ENCODE results near the gene ACOT13. TPM values are rescaled to one million over a fixed set of nuclear protein-coding genes. Genes with fewer than 3 reads are reported as not detected.
A peak's percentile ranks its signal among the peaks of the same experiment; 100 is the strongest.
"Not testable (repeated sequence)": the region's sequence is repeated elsewhere in the genome, so short reads cannot be mapped to it uniquely, and the experiment has no call there.

ACOT13 gene
- total RNA-seq, 2 donors from 2014 or later = 2.6 to 3.4 TPM

DNA sequence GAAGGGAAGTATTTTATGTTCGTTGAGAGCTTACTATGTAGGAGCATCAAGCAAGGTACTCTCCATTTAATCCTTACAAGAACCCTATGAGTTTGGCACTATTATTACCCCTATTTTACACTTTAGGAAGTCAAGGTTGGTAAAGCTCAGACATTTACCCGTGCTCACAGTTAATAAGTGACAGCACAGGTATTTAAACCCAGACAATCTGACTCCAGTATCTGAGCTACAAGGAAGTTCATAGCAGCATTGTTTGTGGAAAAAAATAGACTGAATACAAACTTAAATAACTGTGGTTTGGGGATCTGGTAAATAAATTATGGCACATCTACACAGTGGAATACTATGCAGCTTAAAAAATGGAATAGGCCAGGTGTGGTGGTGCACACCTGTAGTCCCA, 86.7 kb downstream of the ACOT13 start:
- ATAC-seq = no peak
- no peaks in the 10 kb centered on the region for H3K36me3 ChIP-seq (replicated peaks in 1 of 2; ENCODE audit: insufficient read depth in 1 of 2, low read depth in 2 of 2)

GRCh38 chr6:24754378-24754777, 87.5 kb downstream of the ACOT13 start:
- peaks cover 13% of the 10 kb centered on the region for H3K4me1 ChIP-seq
- H3K27ac ChIP-seq; ATAC-seq; H3K27me3 ChIP-seq; H3K36me3 ChIP-seq (replicated peaks in 1 of 2; ENCODE audit: insufficient read depth in 1 of 2, low read depth in 2 of 2); H3K4me3 ChIP-seq; H3K9me3 ChIP-seq; DNase-seq; intact Hi-C loops (cut with DNase I): not testable (repeated sequence)
- 90 to 92% methylated on average over 4 of the region's 4 CpGs for WGBS, 2 donors

More for the DNA sequence above, 86.7 kb downstream of the ACOT13 start:
- no peaks in the 10 kb centered on the region for H3K9me3 ChIP-seq
- intact Hi-C loops (cut with DNase I) = no loop called here
- TF ChIP-seq, protein P1, sequence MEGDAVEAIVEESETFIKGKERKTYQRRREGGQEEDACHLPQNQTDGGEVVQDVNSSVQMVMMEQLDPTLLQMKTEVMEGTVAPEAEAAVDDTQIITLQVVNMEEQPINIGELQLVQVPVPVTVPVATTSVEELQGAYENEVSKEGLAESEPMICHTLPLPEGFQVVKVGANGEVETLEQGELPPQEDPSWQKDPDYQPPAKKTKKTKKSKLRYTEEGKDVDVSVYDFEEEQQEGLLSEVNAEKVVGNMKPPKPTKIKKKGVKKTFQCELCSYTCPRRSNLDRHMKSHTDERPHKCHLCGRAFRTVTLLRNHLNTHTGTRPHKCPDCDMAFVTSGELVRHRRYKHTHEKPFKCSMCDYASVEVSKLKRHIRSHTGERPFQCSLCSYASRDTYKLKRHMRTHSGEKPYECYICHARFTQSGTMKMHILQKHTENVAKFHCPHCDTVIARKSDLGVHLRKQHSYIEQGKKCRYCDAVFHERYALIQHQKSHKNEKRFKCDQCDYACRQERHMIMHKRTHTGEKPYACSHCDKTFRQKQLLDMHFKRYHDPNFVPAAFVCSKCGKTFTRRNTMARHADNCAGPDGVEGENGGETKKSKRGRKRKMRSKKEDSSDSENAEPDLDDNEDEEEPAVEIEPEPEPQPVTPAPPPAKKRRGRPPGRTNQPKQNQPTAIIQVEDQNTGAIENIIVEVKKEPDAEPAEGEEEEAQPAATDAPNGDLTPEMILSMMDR (IDR thresholded peaks at IDR 0.05) = no peak
- DNase-seq = no peak
- peak overlapping the region in 1 of 4 donors; percentile 58 for H3K27ac ChIP-seq
- 31 to 52% methylated on average over 2 of the region's 2 CpGs for WGBS, 2 donors
- no peak overlapping the region for H3K4me3 ChIP-seq
- H3K4me1 ChIP-seq = peaks cover 13% of the 10 kb centered on the region
- no peaks in the 10 kb centered on the region for H3K27me3 ChIP-seq

Other genes with a start within 250 kb of the ACOT13 start
- gene GPLD1, start 177.5 kb upstream of the ACOT13 start, total RNA-seq = 1 to 10 TPM in 1 of 2 donors, under 1 TPM in 1; 0.66 to 2.6 TPM
- gene ALDH5A1, start 172.1 kb upstream of the ACOT13 start, total RNA-seq = 1 to 10 TPM; 4.4 to 8.2 TPM
- gene KIAA0319, start 20.9 kb upstream of the ACOT13 start, total RNA-seq = 1 to 10 TPM; 2.1 to 2.3 TPM
- gene TDP2, start 178 bp upstream of the ACOT13 start, total RNA-seq = 10 to 100 TPM; 21.0 to 25.1 TPM
- gene C6orf62, start 52.1 kb downstream of the ACOT13 start, total RNA-seq = 10 to 100 TPM; 46.5 to 70.0 TPM
- gene GMNN, start 107.9 kb downstream of the ACOT13 start, total RNA-seq = 10 to 100 TPM; 39.2 to 42.8 TPM
- not detected for gene ARMH2, start 131.8 kb downstream of the ACOT13 start, total RNA-seq